Thoracic aorta (tissue), 2 donors: ENCODE results near the gene PNMT. TPM values are rescaled to one million over a fixed set of nuclear protein-coding genes. Genes with fewer than 3 reads are reported as not detected.

Experiments used
- ATAC-seq: fragments of 150-250 bp; one replicate; pipeline ENCODE4 v1.8.0; 2017; ENCODE audit warnings: low read depth; ENCODE audit not compliant: insufficient number of reproducible peaks, low FRiP score
- DNase-seq: peaks from one replicate; pipeline ENCODE4 v3.0.0-alpha.2; 2020; ENCODE audit warnings: low spot score
- H3K27ac ChIP-seq, 2 donors: fragments of 200-600 bp; sonication (generic); 1 replicate in 1 of 2; 2 replicates in 1 of 2; pipeline ENCODE4 v1.5.1; 2016; ENCODE audit warnings: mild to moderate bottlenecking in 2 of 2, moderate library complexity in 2 of 2
- H3K27me3 ChIP-seq: fragments of 200-600 bp; sonication (generic); replicated peaks from 2 replicates; pipeline ENCODE4 v1.6.0; 2016; ENCODE audit warnings: mild to moderate bottlenecking; ENCODE audit not compliant: insufficient read depth
- H3K36me3 ChIP-seq: fragments of 200-600 bp; sonication (generic); one replicate; pipeline ENCODE4 v1.5.1; 2016
- H3K4me1 ChIP-seq, 2 donors: fragments of 200-600 bp; sonication (generic); 1 replicate in 1 of 2; 2 replicates in 1 of 2; pipeline versions ENCODE4 v1.5.1 to v1.6.0; 2016; ENCODE audit warnings: low read depth in 2 of 2, mild to moderate bottlenecking in 1 of 2; ENCODE audit not compliant: control insufficient read depth in 1 of 2
- H3K4me3 ChIP-seq: fragments of 200-600 bp; sonication (generic); 2 replicates; pipeline ENCODE4 v1.5.1; 2016; ENCODE audit warnings: mild to moderate bottlenecking
- H3K9me3 ChIP-seq: fragments of 200-600 bp; sonication (generic); 2 replicates; pipeline ENCODE4 v1.5.1; 2016
- total RNA-seq, 2 donors: library from RNA; depleted of rRNA; stranded (reverse); fragments of >200 nt; gene quantifications; one replicate each; pipeline versions ENCODE4 v1.1.0 to v1.2.3, GENCODE V29; 2016
- TF ChIP-seq, protein P1 (sequence below): fragments of 200-600 bp; sonication (generic); IDR thresholded peaks from one replicate; pipeline ENCODE4 v1.5.1; 2019; ENCODE audit warnings: antibody characterized with exemption

Gene PNMT
- total RNA-seq, 2 donors from 2014 or later = 3.1 to 22.9 TPM

DNA sequence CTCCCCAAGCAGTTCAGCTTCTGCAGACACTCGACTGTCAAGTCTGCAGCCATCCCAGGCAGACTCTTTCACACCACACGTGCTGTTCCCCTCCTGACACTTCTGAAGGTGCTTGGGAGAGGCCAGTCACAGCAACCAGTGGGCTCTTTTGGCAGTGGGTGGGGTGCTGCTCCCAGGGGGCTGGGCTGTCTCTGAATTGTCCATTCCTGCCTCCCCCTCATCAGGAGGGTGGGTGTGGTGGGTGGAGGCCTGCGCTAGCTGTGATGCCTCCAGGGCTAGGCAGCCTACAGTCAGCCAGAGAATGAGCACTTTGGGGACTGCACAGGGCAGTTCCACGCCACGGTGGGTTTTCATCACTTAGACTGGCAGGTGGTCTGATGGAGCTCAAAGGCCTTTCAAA is 21.0 kb upstream of the PNMT start:
- Histone ChIP-seq H3K27me3 (no peaks in the 10 kb centered on the region), H3K4me3 (no peak overlapping the region), H3K27ac (no peak overlapping the region), H3K9me3 (no peaks in the 10 kb centered on the region), H3K36me3 (peaks cover 2% of the 10 kb centered on the region), H3K4me1 (peaks cover 0 to 11% of the 10 kb centered on the region in 2 donors)
- TF ChIP-seq, protein P1, sequence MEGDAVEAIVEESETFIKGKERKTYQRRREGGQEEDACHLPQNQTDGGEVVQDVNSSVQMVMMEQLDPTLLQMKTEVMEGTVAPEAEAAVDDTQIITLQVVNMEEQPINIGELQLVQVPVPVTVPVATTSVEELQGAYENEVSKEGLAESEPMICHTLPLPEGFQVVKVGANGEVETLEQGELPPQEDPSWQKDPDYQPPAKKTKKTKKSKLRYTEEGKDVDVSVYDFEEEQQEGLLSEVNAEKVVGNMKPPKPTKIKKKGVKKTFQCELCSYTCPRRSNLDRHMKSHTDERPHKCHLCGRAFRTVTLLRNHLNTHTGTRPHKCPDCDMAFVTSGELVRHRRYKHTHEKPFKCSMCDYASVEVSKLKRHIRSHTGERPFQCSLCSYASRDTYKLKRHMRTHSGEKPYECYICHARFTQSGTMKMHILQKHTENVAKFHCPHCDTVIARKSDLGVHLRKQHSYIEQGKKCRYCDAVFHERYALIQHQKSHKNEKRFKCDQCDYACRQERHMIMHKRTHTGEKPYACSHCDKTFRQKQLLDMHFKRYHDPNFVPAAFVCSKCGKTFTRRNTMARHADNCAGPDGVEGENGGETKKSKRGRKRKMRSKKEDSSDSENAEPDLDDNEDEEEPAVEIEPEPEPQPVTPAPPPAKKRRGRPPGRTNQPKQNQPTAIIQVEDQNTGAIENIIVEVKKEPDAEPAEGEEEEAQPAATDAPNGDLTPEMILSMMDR = no peak
- ATAC-seq (no peak), DNase-seq (no peak)

DNA sequence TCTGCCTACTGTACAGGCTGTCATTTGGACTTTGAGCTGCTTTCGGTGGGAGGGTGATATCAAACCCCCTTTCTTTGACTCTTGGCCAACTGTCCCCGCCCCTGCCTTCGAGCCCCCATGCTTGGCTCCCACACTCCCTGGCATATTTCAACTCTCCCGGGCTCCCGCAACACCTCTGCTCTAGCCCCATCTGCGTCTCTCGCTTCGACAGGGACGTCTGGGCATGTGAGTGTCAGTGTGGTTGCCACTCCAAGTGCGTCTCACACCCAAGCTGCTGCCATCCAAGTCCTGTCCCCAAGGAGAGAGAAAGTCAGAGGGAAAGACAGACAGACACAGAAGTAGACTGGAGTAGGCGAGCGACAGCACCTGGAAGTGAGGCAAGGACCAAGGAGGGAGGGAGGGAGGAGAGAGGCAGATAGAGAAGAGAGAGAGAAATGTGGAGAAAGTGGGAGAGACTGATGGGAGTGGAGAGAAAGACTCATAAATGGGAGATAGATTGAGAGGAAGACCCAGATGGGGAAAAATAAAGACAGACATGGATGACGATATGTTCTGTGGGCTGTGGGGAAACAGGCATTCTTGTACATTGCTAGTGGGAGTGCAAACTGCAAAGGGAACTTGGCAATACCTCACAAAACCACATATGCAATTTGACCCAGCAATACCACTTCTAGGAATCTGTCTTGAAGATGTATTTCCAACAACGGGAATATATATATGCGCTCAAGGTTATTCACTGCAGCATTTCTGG is 19.5 kb upstream of the PNMT start:
- Histone ChIP-seq H3K4me1 (no peaks in the 10 kb centered on the region), H3K4me3 (no peak overlapping the region), H3K9me3 (no peaks in the 10 kb centered on the region), H3K27me3 (no peaks in the 10 kb centered on the region), H3K27ac (no peak overlapping the region), H3K36me3 (peaks cover 2% of the 10 kb centered on the region)
- ATAC-seq (no peak), DNase-seq (no peak)
- TF ChIP-seq, protein P1 = no peak

DNA sequence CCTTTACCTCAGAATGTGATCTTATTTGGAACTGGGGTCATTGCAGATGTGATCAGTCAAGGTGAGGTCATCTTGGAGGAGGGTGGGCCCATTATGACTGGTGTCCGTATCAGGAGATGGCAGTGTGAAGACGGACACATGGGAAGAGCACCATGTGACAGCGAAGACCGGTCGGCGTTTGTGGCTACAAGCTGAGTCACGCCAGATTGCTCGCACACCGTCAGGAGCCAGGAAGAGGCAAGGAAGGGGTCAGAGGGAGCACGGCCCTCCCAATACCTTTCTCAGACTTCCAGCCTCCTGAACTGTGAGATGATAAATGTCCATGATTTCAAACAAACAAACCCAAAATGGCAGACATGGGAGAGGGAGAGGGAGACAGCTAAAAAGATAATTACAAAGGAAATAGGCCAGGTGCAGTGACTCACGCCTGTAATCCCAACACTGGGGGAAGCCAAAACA is 18.1 kb upstream of the PNMT start:
- Histone ChIP-seq H3K4me1 (no peaks in the 10 kb centered on the region), H3K9me3 (no peaks in the 10 kb centered on the region), H3K36me3 (peaks cover 2% of the 10 kb centered on the region), H3K27ac (no peak overlapping the region), H3K27me3 (no peaks in the 10 kb centered on the region), H3K4me3 (no peak overlapping the region)
- no peak for ATAC-seq
- no peak for DNase-seq
- TF ChIP-seq, protein P1 = no peak

DNA sequence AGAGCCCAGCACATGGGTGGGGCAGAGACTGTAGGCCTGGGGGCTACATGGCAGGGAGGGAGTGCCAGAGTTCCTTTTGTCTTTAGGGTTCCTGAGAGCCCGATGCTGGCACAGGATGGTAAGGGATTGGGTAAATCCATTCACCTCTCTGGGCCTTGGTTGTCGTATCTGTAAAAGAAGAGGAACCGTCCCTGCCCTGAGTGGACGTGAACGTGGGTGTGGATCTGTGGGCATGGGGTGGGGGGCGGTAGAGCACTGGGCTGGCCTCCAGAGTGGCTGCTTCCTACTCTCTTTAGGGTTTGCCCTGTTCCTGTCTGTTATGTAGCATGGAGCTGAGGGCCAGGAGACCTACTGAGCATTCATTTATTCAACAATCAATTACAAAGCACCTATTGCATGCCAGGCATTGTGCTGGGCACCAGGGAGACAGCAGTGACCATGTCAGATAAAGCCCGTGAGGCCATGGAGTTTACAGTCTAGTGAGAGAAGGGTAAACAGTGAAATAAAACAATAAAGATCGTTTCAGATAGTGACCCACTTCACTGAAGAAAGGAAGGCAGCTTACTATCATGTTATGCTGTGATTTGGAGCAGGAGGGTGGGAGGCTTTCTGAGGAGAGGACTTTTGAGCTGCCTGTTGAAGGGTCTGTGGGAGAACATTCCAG is 16.2 kb upstream of the PNMT start:
- TF ChIP-seq, protein P1 = no peak
- no peaks in the 10 kb centered on the region for H3K4me1 ChIP-seq
- no peak overlapping the region for H3K4me3 ChIP-seq
- peaks cover 2% of the 10 kb centered on the region for H3K36me3 ChIP-seq
- ATAC-seq (no peak), DNase-seq (no peak)
- no peaks in the 10 kb centered on the region for H3K9me3 ChIP-seq
- H3K27ac ChIP-seq = no peak overlapping the region
- no peaks in the 10 kb centered on the region for H3K27me3 ChIP-seq

DNA sequence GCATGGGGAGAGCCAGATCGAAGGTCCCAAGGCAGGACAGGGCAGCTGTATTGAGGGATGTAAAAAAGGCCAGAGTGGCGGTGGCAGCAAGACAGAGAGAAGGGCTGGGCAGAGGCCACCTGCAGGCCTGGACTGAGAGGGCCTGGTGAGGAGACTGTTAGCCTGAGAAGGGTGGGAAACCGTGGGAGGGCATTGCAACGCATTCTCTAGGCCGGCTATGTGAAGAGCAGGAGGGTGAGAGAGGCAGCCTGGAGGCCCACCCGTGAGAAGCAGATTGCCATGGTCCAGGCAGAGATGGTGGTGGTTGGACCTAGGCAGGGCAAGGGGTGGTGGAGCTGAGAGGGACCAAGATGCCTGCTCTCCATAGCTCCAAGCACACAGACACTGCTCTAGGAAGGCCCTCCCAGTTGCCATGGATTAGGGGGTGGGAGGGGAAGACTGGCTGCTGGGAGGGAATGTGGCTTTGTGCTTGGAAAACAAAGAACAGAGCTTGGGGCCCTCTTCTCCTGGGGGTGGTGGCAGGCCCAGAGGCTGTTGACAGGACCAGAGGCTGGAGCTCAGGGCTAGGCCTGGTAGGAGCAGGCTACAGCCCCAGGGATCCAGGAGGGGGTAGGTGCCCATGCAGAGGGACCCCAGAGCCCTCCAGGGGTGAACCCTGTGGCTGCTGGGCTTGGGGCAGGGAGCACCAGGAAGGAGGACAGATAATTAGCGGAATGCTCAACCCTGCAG is 15.5 kb upstream of the PNMT start:
- H3K27me3 ChIP-seq = no peaks in the 10 kb centered on the region
- ATAC-seq (no peak), DNase-seq (no peak)
- H3K36me3 ChIP-seq = peaks cover 2% of the 10 kb centered on the region
- no peaks in the 10 kb centered on the region for H3K9me3 ChIP-seq
- TF ChIP-seq, protein P1 = no peak
- H3K27ac ChIP-seq = no peak overlapping the region
- no peaks in the 10 kb centered on the region for H3K4me1 ChIP-seq
- no peak overlapping the region for H3K4me3 ChIP-seq
